Fibroblast of skin of abdomen (primary cell): ENCODE results near the gene XXYLT1.
"Not testable (repeated sequence)": the region's sequence is repeated elsewhere in the genome, so short reads cannot be mapped to it uniquely, and the experiment has no call there.

Source experiments
- DNase-seq: peaks from one replicate; pipeline ENCODE4 v3.0.0-alpha.2; 2013

XXYLT1 gene

DNA sequence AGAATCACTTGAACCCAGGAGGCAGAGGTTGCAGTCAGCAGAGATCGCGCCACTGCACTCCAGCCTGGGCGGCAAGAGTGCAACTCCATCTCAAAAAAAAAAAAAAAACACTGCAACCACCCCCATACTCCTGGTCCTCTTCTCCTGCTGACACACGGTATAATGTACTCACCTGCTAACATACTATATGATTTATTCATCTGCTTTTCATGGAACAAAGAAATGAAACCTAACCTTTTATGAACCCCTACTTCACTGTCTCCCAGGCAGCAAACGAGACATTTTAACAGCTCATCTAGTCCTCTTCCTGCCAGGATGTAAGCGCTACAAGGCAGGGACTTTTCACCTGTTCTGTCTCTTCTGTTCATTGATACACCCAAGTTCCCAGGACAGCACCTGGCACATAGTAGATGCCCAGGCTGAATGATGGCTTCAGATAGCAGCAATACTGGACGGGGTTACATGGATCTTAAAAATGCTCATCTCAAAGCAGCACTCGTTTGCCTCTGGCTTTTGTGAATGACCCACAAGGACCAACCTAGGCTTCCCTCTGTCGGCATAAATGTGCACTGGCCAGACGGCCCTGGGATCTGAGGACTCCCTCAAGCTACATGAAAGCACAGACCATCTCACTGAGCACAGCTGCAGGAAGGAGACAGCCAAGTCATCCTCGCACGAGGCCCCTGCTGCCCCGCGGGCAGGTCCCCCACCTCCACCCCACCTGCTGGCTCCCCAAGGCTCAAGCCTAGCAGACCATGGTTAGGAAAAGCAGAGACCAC, 20.3 kb downstream of the XXYLT1 start:
- peak; percentile 20 for DNase-seq

DNA sequence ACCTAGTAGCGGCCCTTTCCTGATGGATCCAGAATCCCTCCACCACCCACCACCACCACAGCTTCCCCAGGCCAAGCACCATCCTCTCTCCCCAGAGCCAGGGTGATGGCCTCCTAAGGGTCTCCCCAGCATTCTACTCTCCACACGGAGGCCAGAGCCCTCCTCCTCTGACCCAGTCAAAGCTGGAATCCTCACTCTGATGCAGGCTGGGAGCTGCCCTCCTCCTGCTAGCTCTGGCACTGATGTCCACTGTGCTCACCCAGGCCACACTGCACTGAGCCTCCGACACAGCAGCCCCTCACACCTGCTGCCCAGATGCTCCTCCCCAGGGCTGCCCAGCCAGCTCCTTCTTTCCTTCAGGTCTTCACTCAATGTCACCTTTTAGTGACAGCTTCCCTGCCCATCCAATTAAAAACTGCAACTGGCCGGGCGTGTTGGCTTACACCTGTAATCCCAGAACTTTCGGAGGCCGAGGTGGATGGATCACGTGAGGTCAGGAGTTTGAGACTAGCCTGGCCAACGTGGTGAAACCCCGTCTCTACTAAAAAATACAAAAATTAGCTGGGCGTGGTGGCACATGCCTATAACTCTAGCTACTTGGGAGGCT, 21.0 kb downstream of the XXYLT1 start:
- no peak for DNase-seq

DNA sequence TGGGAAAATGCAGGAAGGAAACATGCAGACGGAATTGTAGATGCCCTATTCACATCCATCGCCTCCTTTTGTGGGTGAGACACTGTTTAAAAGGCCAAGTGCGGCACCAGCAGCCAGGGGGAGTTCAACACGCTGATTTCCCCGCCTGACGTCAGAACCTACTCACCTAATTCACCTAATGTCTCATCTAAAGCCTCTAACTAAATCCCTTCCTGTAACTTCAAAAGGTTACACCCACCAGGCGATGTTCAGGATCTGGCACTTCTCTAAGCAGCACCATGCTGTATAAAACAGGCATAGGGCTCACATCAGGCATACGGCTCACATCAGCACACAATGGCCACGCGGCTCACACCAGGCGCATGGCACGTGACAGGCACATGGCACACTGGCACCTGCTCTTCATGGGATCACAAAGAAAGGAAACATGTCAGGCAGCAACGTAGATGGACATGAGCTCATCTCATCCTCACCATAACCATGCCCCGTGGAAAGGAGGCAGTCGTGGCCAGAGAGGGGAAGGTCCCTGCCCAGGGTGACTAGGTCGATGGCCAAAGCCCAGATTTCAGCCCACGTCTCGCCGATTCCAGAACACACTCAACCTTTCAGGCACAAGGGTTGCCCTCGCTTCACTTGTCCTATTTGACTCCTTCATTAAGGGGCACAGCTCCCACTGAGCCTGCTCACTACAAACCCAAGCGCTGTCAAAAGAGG, 21.7 kb downstream of the XXYLT1 start:
- no peak for DNase-seq

GRCh38 chr3:195248281-195248680, 22.7 kb downstream of the XXYLT1 start:
- DNase-seq = no peak

DNA sequence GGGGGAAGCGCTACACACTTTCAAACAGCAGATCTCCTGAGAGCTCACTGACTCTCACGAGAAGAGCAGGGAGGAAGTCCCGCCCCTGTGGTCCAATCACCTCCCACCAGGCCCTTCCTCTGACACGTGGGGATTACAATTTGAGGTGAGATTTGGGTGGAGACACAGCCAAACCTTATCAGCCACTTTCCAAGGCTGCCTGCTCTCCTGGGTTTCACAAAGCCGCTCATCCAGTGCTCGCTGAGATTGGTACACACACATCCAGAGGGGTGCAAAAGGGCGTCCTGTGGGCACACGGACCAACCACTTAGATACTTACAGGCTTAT, 23.1 kb downstream of the XXYLT1 start:
- DNase-seq = no peak

DNA sequence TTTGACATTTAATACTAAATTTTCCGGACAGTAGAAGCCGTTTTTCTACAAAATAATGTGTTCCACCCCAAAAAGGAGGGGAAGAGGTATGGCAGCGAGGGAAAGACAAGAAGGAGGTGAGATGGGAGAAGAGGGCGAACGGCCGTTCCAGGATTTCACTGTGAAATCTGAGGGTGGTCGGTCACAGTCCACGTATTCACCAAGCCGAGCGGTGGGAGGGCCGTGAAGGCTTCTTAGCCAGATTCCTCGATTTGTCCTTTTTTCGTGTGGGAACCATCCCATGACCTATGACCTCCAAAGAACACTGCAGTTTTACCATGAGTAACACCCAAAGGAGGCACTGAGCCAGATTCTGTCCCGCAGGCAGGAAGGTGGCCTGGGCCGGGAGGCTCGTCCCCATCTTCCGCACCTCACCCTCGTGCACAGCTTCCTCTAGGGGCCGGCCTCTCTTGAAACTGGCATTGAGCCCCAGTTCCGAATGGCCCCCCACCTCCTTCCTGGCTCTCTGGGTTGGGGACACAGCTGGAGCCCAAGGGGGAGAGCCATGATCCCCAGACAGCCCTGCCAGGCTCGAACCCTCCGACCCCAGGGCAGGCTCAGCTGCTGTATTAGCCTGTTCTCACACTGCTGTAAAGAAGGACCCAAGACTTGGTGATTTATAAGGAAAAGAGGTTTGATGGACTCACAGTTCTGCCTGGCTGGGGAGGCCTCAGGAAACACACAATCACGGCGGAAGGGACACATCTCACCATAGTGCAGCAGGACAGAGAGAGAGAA, 23.7 kb downstream of the XXYLT1 start:
- no peak for DNase-seq

DNA sequence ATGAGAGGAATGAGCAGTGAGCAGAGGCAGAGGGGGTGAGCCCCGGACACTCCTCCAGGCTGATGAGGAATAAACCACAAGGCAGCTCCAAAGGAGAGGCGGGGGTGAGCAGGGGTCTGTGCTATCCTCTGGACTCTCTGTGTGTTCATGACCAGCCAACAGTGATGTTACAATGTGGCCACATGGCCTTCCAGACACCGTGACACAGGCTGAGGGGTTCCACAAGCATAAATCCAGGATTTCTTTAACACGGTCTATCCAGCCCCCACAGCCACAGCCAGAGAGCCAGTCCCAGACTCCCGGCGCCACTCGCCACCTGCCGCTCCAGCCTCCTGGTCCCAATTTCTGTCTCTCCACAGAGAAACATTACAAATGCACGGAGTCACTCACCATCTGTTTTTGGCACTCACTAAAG, 24.4 kb downstream of the XXYLT1 start:
- peak; percentile 39 for DNase-seq

DNA sequence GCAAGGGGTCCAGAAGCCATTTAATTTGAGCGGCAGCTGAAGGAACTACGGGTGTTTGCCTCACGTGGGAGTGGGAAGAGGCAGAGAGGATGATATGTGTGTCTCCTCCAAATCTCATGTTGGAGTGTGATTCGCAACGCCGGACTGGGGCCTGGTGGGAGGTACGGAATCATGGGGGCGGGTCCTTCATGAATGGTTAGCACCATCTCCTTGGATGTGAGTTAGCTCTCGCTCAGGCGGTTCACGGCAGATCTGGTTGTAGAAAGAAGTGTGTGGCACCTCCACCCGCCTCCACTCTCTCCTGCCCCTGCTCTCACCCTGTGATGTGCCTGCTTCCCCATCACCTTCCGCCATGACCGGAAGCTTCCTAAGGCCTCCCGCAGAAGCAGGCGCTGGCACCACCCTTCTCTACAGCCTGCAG, 25.4 kb downstream of the XXYLT1 start:
- no peak for DNase-seq

DNA sequence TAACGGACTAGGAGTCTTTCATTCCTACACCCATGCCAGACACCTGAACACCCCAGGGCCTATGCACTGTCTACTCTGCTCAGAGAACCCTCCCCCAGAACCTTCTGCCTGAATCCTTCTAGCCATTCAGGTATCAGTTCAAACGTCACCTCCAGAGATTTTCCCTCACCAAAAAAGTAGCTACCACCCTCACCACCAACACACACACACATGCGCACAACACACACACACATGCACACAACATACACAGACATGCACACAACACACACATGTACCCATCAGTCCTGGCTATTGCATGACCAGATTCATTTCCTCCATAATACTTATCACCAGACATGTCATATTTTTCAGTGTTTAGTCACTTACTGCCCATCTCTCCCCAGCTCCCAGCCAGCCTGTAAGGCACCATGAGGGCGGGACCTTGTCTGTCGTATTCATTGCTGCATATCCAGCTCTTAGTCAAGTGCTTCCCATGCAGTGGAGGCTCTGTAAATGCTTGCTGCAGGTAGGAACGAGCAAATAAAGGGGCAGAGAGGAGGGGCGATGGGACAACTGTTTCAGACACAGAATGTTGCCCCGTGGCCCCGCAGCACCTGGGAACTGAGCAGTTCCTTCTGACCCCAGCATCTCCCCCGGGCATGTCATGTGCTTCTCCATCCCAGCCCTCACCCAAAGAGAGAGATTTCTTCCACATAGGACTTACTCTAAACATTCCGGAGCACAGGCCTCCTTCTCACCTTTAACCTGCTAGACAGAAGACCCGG, 29.2 kb downstream of the XXYLT1 start:
- no peak for DNase-seq

GRCh38 chr3:195240939-195241338, 30.0 kb downstream of the XXYLT1 start:
- DNase-seq = no peak

GRCh38 chr3:195240171-195240701, 30.7 kb downstream of the XXYLT1 start:
- DNase-seq = no peak

GRCh38 chr3:195239121-195239520, 31.8 kb downstream of the XXYLT1 start:
- no peak for DNase-seq

DNA sequence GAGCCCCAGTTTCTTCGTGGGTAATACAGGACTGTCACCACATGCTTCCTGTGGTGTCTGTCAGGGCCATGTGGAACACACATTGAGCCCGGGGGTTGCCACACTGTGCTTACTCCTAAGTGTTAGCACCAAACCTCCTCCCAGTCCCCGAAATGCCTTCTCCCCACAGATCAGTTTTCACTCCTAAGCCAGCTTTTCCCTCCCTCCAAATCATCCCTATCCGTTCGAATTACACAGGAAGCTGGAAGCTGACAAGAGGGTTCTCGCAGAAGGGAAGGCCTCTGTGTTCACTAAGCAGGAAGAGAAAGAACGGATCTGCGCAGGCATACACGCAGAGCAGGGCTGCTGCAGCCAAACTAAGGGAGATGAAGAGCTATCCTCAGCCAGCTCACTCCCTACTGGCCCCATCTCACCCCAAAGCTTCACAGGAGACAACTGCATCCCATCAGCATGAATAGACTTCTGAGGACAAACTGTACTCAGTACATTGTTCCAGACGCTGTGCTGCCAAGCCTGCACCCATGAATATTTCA, 32.3 kb downstream of the XXYLT1 start:
- peak; percentile 63 for DNase-seq

GRCh38 chr3:195238081-195238571, 32.8 kb downstream of the XXYLT1 start:
- DNase-seq = no peak

DNA sequence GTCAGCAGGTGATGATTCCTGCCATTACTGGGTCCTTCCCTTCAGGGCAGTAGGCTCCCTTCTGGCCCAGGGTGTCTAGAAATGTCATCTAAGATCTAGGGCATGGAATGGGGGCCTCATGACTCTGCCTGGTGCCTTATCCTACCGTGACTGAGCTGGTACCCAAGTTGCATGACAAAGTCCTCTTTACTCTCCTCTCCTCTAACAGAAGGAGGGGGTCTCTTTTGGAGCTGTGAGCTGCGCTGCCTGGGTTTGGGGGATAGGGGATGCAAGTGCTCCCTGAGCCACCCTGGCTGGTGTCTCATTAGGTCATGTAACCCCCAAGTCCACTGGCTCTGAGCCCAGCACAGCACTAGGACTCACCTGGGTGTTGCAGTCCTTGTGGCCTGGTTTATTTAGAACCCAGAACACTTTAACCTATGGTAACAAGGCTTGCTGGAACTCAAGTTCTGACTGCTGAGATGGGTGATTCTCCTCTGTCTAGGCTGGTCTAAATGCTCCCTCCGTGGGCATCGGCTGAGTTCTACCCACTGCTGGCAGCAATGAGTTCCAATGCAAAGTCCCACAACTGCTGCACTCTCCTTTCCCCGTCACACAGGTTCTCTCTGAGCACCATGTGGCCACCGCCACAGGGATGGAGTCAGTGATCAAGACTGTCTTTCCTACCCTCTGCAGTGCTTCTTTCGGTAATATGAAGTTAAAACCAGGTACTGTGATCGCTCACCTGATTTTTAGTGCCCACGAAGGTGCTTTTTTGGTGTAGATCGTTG, 34.0 kb downstream of the XXYLT1 start:
- no peak for DNase-seq

GRCh38 chr3:195236076-195236798, 34.7 kb downstream of the XXYLT1 start:
- no peak for DNase-seq

GRCh38 chr3:195230244-195230643, 40.7 kb downstream of the XXYLT1 start:
- DNase-seq = no peak

GRCh38 chr3:195228886-195229285, 42.1 kb downstream of the XXYLT1 start:
- not testable (repeated sequence) for DNase-seq

GRCh38 chr3:195227871-195228270, 43.1 kb downstream of the XXYLT1 start:
- DNase-seq = no peak

GRCh38 chr3:195226900-195227447, 44.0 kb downstream of the XXYLT1 start:
- no peak for DNase-seq
